GM18873 (cell line): ENCODE data around the gene CACNA2D4.

ENCODE experiments used
- ATAC-seq: cut with Tn5 transposase; IDR thresholded peaks from one replicate; pipeline ENCODE4 v1.9.1; 2021; ENCODE audit warnings: mild to moderate bottlenecking, moderate library complexity, moderate number of reproducible peaks; ENCODE audit not compliant: unreplicated experiment, low FRiP score

The CACNA2D4 gene

DNA sequence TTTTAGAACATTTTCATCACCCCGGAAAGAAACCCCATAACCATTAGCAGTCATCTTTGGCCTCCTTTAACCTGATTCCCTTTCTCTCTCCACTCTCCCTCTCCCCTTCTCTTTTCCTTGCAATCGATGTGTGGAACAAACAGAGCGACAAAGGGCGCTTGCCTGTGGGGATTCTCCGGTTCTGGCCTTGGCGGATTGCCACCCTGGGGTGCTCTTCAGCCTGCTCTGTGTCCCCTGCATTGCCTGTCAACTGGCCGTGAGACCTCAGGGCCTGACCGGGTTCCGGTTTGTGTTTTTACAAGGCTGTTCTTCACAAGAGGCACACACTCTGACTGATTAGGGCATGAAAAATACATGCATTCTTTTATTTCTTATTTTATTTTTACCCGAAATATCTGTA, 70.3 kb downstream of the CACNA2D4 start:
- no peak for ATAC-seq

DNA sequence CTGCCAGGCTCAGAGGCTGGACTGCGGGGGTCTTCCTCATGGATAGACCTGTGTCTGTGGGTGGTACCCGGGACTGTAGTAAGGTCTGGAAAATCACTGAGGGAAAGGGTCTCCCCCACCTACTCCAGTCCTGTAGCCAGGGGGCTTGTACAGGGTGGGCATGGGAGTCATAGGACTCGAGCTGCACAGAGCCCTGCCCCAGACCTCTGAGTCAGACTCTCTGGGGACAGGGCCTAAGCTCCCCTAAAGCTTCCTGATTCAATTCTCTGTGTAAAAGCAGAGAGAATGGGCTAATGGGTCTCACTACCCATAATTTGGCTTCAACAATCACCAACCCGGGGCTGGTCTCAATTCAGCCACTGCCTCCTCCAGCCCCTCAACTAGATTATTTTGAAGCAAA, 71.0 kb downstream of the CACNA2D4 start:
- no peak for ATAC-seq

DNA sequence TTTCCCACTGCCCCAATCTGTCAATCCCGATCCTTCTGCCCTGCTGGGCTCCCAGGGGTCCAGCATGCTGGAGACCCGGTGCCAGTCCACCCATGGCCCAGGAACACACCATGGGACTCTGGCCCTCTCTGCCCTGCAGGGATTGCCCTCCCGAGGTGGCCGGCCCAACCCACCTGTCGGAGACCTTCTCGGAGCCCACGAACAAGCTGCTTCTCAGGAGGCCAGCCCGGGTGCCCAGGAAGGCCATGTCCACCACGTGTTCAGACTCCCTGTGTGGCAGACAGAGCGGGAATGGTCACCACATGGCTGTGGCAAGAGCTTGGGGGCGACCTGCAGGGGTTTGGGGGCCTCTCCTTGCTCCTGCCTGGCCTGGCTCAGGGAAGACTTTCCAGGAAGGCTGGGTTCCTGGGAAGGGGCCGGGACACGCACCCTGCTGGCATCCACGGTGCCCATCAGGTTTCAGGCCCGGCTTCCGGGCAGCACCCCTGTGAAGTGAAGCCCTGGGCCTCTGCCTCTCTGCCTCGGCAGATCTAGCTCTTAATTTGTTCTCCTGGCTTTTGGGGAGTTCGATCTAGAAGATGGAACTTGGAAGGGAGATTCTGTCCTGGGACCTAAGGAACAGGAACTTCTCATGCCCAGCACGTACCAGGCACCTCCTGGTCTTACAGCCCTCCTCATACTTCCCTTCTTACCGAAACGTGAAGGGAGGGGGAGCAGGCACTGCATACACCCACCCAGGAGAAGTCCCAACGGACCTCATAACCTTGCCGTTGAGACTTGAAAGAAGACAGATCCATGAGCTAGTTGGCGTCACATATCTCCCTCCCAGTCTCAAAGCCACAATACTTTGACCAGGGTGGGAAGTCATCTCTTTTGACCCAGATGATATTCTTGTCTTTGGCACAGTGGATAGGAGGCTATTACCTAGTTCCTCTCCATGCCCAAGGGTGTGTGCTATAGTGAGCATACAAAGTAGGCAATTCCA, 71.7 kb downstream of the CACNA2D4 start:
- no peak for ATAC-seq

DNA sequence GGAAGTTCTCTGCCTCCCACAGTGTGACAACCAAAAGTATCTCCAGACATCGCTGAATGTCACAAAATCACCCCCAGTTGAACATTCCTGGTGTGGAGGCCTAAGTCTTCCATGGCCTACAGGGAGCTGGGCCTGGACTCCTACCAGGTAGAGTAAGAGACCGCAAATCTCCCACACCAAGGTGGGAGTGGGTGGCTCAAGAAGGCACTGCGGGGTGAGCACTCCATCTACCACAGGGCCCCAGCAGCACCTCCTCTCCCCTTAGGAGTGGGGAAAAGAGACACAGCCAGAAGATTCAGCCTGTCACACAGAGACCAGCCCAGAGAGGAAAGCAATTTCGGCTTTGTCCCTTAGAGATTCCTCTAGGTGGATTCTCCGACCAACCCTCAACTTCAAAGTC, 72.6 kb downstream of the CACNA2D4 start:
- no peak for ATAC-seq

DNA sequence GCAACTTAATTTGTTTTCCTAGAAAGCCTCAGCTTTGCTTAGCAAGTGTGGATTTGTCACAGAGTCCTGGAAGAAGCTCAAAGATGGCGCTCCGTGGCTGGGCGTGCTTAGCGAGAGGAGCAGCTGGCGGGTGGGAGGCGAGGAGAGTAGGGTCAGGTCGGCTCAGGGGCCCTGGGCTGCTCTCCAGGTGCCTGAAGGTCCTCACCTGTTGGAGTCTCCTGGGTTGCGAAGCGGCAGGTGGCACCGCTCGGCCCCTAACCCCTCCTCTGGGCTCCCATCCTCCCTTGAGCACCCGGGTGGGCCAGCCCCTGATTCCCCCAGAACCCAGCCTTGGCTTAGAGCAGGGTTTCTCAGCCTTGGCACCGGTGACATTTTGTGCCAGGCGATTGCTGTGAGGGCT, 73.0 kb downstream of the CACNA2D4 start:
- ATAC-seq: no peak

DNA sequence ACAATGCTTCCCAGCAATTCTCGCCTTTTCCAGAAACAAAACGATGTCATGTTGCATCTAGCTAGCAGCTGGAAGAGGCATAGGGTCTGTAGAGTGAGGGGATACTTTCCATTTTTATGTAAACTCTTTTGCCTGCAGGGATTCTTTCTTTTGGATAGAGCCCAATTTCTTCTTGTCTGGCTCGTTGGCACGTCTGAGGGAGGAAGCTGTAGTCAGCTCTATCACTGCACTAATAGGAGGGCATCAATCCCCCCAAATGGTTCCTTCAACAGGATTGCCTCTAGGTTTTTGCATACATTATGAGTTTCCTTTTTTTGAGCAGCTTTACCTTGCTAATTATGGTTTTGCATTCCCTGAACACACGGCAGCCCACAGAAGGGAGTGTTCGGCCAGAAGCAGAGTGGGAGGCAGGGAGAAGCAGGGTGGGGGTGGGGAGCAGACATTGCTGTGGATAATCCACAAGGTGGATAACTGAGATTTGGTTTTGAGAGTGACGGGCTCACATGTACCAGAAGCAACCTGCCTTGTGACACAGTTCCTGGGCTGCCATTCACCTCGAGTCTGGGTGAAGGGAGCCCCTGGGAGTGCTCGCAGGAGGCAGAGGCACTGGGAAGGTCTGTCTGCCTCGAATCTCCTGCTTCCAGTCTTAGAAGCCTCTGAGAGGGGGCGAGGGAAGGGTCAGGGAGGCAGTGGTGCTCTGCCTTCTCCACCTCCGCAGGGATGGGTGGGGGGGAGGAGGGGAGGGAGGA, 73.6 kb downstream of the CACNA2D4 start:
- no peak for ATAC-seq

DNA sequence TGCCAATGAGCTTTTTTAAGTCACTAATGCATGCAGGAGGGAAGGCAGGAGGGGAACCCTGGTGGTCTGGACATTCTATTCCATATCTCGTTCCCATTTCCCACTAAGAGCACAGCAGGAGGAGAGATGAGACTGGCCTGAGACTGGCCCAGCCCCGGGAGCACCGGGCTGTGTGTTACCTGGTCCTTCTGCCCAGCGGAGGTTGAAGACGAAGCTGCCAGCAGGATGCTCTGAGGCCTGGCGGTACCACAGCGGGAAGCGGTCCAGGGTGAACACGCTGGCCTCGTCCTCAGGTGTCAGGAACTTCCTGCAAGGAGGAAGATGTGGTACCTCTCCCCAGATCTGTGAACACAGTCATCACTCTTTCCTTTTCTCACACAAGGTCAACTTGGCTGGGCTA, 74.2 kb downstream of the CACNA2D4 start:
- no peak for ATAC-seq

DNA sequence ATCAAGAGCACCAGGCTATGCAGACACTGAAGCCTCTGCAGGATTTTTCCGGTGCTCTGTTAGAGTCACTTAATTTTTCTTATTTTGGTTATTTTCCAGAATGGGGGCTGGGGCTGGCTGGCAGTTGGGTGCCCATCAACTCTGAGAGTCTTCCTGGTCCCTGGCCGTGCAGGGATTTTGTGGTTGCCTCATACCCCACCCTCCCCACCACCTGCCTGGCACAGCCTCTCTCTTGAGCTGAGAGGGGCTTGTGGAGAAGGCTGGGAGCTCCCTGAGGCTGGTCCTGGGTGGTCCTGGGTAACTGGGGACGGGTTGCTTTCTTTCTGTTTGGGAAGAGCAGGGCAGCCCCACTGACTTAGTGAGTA, 74.8 kb downstream of the CACNA2D4 start:
- no peak for ATAC-seq

DNA sequence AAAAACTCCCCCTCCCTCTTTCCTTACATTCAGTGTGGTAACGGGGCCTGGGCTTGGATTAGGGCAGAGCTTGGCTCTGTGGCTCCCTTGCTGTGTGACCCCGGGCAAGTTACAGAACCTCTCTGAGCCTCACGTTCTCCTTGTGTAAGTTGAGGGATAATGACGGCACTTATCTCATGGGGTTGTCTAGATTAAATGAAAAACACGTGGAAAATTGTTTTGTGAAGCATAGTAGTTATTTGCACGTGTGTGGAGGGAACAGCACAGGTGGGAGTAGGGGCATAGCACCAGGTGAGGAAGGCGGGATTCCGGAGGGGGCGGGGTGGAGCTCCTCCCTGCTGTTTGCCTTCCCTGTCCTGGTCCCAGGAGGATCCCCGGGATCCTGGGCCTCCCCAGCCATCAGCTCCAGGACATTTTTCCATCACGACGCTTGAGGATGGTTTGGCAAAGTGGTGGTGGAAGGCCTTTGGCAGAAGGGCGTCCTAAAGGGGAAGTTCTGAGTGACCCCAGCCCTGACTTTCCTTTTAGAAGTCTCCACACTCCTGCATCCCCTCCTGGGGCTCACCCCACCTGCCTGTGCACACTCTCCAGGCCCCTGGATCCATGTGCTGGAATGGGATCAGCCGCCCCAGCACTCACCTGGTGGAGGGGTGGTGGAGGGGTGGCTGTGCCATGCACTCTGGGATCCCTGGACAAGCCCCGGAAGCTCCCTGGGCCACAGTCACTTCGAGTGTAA, 75.4 kb downstream of the CACNA2D4 start:
- ATAC-seq: no peak

DNA sequence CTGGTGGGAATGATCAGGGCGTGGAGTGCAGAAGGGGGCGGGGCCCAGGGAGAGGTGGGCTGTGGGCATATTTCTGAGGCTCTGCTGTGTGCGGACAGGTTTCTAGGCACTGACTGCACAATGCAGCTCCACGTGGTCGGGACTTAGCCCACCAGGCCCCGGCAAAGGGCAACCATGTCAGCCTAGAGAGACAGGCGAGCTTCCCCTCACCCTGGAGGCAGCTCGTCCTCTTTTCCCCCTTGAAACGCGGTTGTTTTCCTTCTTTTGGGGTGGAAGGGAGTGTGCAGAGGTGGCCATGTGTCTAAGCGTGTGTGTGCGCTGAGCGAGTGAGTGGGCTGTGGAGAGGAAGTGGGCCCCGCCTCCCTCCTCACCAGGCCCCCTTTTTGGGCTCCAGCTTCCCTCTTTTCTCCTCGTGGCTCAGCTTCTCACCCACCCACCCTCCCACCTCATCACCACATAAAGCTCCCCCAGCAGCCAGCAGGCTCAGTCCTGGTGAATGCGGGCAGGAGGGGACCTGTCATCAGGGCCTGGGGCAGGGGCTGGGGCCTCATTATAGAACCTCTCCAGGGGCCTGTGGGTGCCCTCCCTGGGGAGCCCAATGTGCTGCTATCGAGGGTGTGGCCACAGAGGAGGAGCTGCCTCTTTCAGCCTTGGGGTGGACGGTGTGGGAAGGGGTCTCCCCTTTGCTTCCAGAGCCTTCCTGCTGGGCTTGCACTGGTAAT, 76.1 kb downstream of the CACNA2D4 start:
- ATAC-seq: no peak

DNA sequence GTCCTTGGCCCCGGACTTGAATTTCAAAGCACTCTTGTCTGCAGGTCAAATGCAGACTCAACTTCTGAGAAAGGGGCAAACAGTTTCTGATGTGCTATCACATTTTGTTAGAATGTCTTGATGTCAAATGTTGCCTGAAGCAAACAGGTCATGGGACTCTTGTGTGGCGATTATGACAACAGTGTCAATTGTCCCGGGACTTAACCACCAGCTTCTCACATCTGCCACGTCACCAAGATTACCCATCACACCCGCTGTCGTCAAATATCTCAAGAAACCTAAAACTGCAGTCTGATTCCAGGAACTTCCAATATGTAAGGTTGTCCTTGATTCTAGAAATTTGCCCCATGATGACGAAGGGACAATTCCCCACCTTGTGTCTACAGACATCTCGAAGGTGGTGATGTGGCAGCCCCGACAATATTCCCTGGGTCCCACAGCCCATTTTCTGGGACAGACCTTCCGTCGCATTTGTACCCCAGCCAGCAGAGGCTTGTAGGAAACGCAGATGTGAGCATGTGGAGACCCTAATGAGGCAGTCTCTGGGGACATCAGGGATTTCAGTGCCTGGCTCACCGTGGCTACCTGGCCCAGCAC, 76.8 kb downstream of the CACNA2D4 start:
- no peak for ATAC-seq

DNA sequence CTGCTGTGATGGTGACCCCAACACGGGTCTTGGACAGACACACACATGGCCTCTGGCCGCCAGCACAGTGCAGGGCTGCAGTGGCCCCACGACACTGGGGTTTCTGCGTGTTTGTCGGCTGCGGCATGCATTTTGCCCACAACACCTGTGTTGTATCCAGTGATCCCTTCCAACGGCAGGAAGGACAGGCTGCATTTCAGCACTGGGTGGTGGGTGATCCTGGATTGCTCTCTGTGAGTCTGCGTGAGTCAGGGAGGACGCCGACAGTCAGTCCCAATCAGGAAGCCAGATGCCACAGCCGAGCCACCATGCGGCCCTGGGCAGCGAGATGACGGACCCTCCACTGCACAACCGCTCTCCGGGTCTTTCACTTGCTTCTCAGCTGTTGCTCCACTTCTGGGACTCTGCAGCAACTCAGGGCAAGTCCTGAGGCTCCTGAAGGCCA, 77.4 kb downstream of the CACNA2D4 start:
- ATAC-seq: no peak

DNA sequence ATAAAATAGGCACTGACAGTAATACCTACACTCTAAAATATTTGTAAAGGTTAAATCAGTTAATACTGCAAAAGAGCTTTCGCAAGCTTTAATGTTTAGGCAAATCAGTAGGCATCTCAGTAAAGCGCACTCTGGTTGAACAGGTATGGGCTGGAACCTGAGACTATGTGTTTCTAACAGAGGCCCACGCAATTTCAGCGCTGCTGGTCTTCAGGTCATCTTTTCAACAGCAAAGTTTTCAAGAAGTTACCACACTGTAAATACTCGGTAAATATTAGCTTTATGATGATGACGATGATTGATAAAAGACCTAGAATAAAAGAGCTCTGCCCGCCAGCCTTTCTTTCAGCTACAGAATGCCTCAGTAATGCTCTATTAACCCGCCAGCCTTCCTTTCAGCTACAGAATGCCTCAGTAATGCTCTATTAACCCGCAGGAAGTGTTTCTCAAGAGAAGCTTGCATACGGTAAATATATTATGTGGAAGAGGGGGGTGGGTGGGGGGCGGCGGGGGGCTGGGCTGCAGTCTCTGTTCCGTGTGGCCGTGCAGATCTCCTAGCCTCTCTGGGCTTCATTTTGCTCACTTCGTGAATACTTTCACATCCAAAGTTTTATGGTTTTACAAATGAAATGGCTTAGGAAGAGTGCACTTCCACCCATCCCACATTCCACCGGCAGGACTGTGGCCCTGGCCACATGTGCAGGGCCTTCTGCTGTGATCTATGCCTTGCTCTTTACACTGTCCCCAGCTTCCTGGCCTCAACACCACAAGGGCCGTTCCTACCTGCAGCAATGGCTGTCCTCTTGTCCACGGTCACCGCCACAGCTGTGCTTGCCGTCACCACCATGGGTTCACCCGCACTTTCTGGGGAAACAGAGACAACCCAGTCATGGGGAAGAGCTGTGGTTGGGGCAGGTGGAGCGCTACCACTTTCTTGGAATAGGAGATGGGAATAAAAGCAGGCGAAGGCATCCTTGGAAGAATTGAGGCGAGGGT, 78.2 kb downstream of the CACNA2D4 start:
- ATAC-seq: no peak

DNA sequence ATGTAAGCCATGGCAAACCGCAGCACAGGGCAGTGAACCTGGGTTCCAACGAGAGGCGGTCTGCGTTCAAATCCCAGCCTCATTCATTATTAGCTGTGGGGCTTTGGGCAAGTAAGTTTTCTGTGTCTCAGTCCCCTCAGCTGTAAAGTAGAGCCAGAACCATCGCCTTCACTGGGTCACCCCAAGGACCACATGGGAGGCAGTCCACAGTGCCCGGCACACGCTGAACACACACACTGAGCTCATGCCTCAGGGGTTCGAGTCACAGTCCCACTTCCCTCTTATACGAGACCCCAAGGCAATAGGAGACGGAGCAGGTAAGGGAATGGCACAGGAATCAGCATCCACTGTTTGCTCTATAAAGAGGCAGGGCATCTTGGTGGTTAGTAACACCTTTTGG, 79.0 kb downstream of the CACNA2D4 start:
- ATAC-seq: no peak

DNA sequence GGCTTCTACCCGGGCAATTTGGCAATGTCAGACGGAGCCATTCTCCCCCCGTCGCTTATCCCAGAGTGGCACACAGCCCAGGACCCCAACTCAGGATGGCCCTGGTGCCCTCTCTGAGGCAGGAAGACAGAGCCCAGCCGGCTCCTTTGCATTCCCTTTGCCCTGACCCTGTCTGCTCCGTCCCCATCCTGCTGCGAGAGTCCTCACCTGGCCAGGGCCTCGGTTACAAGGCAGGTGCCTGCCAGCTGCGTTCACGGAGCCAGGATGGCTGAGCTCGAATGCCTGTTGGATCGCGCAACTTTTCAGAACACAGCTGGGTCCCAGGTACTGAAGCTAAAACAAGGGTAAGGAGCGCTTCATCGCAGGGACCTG, 79.5 kb downstream of the CACNA2D4 start:
- no peak for ATAC-seq

DNA sequence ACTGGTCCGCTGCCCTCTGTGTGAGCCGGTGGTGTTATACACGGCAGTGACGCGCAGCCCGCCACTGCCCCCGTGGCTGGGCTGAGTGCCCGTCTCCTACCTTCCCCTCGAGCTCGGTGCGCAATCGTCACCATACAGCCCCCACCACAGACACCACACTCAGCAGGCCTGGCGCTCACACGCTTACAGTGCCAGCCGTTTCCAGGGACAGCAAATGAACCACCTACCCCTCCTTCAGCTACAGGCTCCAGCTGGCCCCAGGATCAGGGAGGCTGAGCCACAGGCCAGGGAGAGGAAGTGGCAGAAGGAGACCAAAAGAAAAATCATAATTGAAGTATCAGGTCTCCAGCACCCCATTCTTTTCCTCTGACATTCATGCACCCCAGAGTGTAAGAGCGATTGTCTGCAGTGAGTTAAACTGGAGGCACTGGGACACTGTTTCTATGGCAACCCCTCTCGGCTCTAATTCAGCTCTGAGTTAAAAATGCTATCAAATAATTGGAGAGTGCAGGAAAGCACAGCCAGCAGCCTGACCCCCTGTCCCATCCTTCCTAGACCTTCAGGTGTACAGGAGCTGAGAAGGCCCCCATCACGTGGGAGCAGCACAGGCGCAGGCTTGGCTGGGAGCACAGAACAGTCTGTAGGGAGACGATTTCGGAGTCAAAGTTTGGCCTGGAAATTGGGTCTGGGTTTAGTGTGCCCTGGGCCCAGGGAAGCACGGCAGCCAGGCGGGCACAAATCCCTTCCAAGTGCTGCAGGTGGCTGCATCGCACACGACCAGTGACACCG, 80.1 kb downstream of the CACNA2D4 start:
- no peak for ATAC-seq

DNA sequence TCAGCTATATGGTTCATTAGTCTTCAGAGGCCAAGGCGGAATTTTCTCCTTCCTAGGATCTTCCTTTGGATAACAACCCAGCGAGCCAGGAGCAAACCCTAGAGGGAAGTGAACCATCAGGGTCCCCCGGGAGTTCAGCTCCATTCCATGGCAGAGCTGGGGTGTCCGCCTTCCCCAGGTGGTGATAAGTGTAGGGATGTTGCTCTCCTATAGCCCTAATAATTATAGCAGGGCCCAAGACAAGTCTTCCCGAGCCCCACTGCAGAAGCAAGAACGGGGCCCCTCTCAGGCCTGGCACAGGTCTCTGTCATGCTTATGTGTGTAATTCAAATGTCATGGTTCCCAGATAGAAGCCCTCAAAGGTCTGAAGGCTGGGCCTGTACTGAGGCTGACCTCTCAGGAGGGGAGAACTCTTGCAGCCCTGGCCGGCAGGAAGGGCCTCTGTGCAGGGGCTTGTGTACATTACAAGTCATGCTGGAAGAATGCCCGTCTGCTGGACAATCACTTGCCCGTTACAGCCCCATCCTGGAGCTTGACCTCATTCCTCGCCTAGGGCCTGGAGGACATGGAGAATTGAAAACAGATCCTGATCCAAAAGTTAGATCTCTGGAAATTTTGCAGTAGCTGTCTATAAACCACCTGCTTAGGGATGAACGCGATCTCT, 80.8 kb downstream of the CACNA2D4 start:
- no peak for ATAC-seq
